ENCODE data around the gene LRRC56. TPM values are rescaled to one million over a fixed set of nuclear protein-coding genes. Genes with fewer than 3 reads are reported as not detected.

Gene LRRC56
- total and polyA plus RNA-seq, 9 of the 15 experiments (the other 6 are each of a cell fraction or from before 2014, with no cell fraction given), result 0.03 to 4.5 (median 1.0) TPM; not detected in 1

GRCh38 chr11:587546-587945, 50.2 kb downstream of the LRRC56 start:
- no TSS peak for BruUV-seq (replicated peaks)
- H3K9me3 ChIP-seq (replicated peaks; ENCODE audit: control insufficient read depth, insufficient read depth, low read depth, low read length), result no peaks in the 10 kb centered on the region
- no peak overlapping the region; the same call in 1 of the 2 replicates for H3K4me2 ChIP-seq (ENCODE audit: insufficient read depth, low read length)
- peak overlapping the region in 1 of 2 experiments; percentile 74; a peak in 2 of 4 replicates for H3K9ac ChIP-seq (ENCODE audit: insufficient read depth in 1 of 2, low read depth in 2 of 2, low read length in 2 of 2)
- H3K27me3 ChIP-seq (ENCODE audit: control insufficient read depth in 2 of 2, insufficient read depth in 2 of 2, low read length in 2 of 2), result no peaks in the 10 kb centered on the region
- CTCF ChIA-PET (ENCODE audit: low intra/inter-chr PET ratio), result no interaction called here
- in situ Hi-C loops (cut with MboI) (no loop called here), intact Hi-C loops (cut with micrococcal nuclease) (no loop called here)
- ATAC-seq (no peak; the same call in 2 of the 3 replicates), FAIRE-seq (no peak), DNase-seq (ENCODE audit: extremely low read depth in 1 of 4, low spot score in 3 of 4) (no peak)
- WGBS (ENCODE audit: insufficient coverage, low coverage, missing lambda C conversion rate), result 73% methylated on average over 8 of the region's 8 CpGs
- peaks cover 45% of the 10 kb centered on the region for H3K79me2 ChIP-seq (ENCODE audit: control insufficient read depth, insufficient read depth, low read length)
- H4K20me1 ChIP-seq (replicated peaks; ENCODE audit: control insufficient read depth, insufficient read depth, low read length), result peaks cover 5% of the 10 kb centered on the region
- H3K36me3 ChIP-seq (ENCODE audit: control insufficient read depth, insufficient read depth, low read length), result peaks cover 87% of the 10 kb centered on the region
- no peak for TF ChIP-seq ZNF324 (CRISPR knock-in tag; IDR thresholded peaks at IDR 0.05)
- TF ChIP-seq ZNF589 (CRISPR knock-in tag; IDR thresholded peaks at IDR 0.05; ENCODE audit: low read depth), result no peak
- no peak for TF ChIP-seq SPI1 (IDR thresholded peaks at IDR 0.05; ENCODE audit: borderline replicate concordance, low read depth, low read length)
- TF ChIP-seq ZNF354B (CRISPR knock-in tag; IDR thresholded peaks at IDR 0.05), result no peak
- no peak for TF ChIP-seq MGA (IDR thresholded peaks at IDR 0.05)
- no peak for TF ChIP-seq MLLT1 (IDR thresholded peaks at IDR 0.05)
- peaks cover 4% of the 10 kb centered on the region for H3K9me1 ChIP-seq (ENCODE audit: control insufficient read depth, insufficient read depth, low read length)
- peaks cover 3 to 26% of the 10 kb centered on the region in 2 experiments; a peak in 4 of 5 replicates for H3K4me1 ChIP-seq (replicated peaks in 1 of 2; ENCODE audit: control insufficient read depth in 2 of 2, insufficient read depth in 2 of 2, low read length in 2 of 2)
- no peak overlapping the region for H2AFZ ChIP-seq (ENCODE audit: low read depth, low read length)
- no peak overlapping the region for H3K4me3 ChIP-seq
- POLR2A ChIA-PET, result interaction anchor here (0.6 to 1.4 kb wide), 6 partner anchors 9 to 124 kb away, joined by 3 to 5 read pairs (median 4); no protein-coding TSS in a partner anchor
- peak overlapping the region; percentile 63; the same call in 2 of the 3 replicates for H3K27ac ChIP-seq (ENCODE audit: extremely low read depth, low read depth, low read length)
